Fibroblast of villous mesenchyme (primary cell): ENCODE data around the gene TMCC2. TPM values are rescaled to one million over a fixed set of nuclear protein-coding genes. Genes with fewer than 3 reads are reported as not detected.

Source experiments
- DNase-seq: peaks from one replicate; pipeline ENCODE4 v3.0.0-alpha.2; 2010; ENCODE audit warnings: low read depth
- H3K4me3 ChIP-seq: 2 replicates; pipeline ENCODE4 v1.5.1; 2011; ENCODE audit warnings: low read depth, mild to moderate bottlenecking, low read length
- total RNA-seq: library from RNA; depleted of rRNA; stranded (reverse); fragments of >200 nt; gene quantifications from 2 replicates; pipeline ENCODE4 v1.2.3, GENCODE V29; 2012
- TF ChIP-seq, protein P1 (sequence below): IDR thresholded peaks from 2 replicates; pipeline ENCODE4 v1.5.1; 2012; ENCODE audit warnings: low read depth, mild to moderate bottlenecking, low read length; ENCODE audit not compliant: insufficient read depth

The TMCC2 gene
- total RNA-seq, 1 donor = 3.5 TPM

DNA sequence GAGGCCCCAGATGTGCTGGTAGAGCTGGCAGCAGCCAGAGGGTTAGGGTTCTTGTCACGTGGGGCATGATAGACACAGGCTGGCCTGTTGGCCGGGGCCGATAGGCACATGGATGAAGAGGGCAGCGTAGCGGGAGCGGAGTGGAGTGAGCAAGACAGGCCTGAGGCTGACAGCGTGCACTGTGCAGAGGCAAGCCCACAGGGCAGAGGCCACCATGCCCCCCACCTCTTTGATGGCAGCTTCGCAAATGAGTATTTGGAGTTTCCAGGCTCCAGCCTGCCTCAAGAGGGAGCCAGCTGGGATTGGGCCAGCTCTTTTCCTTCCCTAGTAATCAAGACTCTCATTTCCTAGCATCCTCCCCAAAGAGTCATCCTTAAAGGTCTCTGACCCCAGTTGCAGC, 43.5 kb downstream of the TMCC2 start:
- TF ChIP-seq, protein P1, sequence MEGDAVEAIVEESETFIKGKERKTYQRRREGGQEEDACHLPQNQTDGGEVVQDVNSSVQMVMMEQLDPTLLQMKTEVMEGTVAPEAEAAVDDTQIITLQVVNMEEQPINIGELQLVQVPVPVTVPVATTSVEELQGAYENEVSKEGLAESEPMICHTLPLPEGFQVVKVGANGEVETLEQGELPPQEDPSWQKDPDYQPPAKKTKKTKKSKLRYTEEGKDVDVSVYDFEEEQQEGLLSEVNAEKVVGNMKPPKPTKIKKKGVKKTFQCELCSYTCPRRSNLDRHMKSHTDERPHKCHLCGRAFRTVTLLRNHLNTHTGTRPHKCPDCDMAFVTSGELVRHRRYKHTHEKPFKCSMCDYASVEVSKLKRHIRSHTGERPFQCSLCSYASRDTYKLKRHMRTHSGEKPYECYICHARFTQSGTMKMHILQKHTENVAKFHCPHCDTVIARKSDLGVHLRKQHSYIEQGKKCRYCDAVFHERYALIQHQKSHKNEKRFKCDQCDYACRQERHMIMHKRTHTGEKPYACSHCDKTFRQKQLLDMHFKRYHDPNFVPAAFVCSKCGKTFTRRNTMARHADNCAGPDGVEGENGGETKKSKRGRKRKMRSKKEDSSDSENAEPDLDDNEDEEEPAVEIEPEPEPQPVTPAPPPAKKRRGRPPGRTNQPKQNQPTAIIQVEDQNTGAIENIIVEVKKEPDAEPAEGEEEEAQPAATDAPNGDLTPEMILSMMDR = peak; percentile 19
- DNase-seq = no peak

DNA sequence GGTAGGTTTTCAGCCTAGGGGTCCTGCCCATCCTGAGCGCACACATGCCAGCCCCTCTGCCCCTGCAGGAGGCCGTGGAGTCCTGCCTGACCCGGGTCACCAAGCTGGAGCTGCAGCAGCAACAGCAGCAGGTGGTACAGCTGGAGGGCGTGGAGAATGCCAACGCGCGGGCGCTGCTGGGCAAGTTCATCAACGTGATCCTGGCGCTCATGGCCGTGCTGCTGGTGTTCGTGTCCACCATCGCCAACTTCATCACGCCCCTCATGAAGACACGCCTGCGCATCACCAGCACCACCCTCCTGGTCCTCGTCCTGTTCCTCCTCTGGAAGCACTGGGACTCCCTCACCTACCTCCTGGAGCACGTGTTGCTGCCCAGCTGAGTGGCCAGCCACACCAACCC, 44.0 kb downstream of the TMCC2 start:
- DNase-seq = no peak
- TF ChIP-seq, protein P1 = no peak
- no peak overlapping the region for H3K4me3 ChIP-seq

More for the DNA sequence above, 43.5 kb downstream of the TMCC2 start:
- H3K4me3 ChIP-seq = no peak overlapping the region

DNA sequence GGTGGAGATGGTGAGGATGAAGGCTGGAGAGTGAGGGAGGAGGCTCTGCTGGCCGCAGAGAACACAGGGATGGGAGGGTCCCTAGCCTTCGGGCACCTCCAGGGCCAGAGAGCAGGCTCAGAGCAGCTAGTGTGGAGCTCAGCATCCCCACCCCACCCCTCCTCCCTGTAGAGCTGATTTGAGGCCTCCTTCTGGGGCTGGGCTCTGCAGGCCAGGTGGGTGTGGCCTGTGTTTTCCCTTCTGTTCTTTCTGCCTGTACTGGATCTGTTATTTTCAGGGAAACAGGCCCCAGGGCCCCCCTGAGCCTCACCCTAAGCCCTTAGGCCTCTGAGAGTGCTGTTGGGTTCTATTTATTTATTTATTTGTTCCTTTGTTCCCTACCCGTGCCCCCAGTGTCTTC, 44.8 kb downstream of the TMCC2 start:
- no peak for DNase-seq
- H3K4me3 ChIP-seq = no peak overlapping the region
- TF ChIP-seq, protein P1 = no peak

DNA sequence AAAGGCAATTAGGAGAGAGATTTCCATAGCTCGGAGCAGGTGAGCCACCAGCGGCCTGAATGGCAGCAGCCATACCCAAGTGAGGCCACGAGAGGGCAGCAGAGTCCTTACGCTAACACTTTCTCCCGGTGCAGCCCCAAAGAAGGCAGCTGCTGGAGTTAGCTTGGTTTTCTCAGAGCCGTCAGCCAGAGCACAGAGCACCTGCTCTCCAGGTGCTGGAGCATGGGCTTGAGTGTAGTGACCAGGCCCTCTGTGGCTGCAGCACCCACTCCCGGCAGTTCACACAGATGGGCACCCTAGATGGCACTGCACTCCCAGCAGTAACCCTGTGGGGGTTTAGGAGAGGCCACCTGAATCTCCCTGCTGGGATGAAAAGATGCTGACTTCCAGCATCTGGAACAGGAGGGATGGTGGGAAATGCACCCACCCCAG, 45.8 kb downstream of the TMCC2 start:
- DNase-seq = peak; percentile 78
- no peak overlapping the region for H3K4me3 ChIP-seq
- TF ChIP-seq, protein P1 = peak; percentile 98

DNA sequence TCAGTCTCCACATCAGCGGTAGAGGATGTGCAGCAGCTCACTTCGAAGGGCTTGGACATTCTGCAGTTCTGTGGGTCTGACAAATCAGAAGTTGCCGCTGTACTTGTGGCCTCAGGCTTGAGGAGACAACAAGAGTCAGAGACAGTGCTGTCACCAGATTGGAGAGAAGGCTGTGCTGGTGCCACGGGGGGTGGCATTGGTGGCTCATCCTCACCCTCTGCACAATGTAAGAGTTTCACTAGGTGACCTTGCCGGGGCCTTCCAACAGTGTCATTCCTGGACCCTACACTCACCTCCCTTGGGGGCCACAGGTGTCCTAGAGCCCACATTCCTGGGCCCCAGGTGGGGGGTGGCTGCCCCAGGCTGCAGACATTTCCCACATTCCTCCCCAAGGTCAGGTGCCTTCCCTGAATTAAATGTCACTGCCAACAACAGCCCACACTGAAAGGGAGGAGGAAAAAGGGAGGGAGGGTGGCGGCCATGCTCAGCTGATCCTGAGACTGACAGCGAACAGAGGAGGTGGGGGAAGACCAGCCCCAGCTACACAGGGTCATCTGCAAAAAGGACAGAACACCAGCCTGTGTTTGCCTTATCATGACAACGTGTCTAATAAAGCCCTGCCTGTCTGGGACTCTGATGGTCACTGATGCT, 46.4 kb downstream of the TMCC2 start:
- no peak for DNase-seq

DNA sequence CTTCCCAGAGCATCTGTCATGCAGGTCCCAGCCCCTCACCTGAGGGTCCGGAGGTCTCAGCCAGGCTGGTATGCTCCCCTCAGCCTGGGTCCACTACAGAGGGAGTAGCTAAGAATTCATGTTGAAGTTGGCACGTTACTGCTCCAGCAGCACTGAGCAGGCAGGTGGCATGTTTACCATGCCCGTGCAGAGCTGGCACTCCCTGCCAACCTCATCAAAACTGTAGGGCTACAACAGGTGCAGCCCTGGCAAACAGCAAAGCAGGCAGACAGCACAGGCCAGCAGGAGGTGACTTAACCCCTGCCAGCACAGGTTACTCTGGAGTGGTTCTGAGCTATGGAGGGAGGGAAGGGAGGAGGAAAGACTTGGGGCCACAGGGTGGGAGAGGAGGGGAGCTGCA, 47.4 kb downstream of the TMCC2 start:
- TF ChIP-seq, protein P1 = no peak
- DNase-seq = no peak
- no peak overlapping the region for H3K4me3 ChIP-seq

More for the DNA sequence above, 46.4 kb downstream of the TMCC2 start:
- TF ChIP-seq, protein P1 = no peak
- no peak overlapping the region for H3K4me3 ChIP-seq
